Keratinocyte (primary cell): ENCODE measurements around the gene ENG. TPM values are rescaled to one million over a fixed set of nuclear protein-coding genes. Genes with fewer than 3 reads are reported as not detected.

Source experiments
- DNase-seq: peaks from one replicate; pipeline ENCODE4 v3.0.0-alpha.2; 2011; ENCODE audit warnings: low read depth, missing footprints, low spot score
- FAIRE-seq: peaks from 2 replicates; lab custom pipeline; 2011; peaks lifted over from hg19 to GRCh38; lab: Jason Lieb, UNC
- H2AFZ ChIP-seq: 2 replicates; pipeline ENCODE4 v1.6.0; 2012; ENCODE audit warnings: low read length, control low read depth, inconsistent platforms; ENCODE audit not compliant: control insufficient read depth
- H3K27ac ChIP-seq: 2 replicates; pipeline ENCODE4 v1.5.1; 2011; ENCODE audit warnings: low read length; ENCODE audit not compliant: control insufficient read depth, insufficient read depth
- H3K27me3 ChIP-seq: 3 replicates; pipeline ENCODE4 v1.6.0; 2011; ENCODE audit warnings: low read length; ENCODE audit not compliant: control insufficient read depth, insufficient read depth; ENCODE audit errors: extremely low read depth
- H3K36me3 ChIP-seq, 2 experiments: 2 replicates in 1 of 2; 3 replicates in 1 of 2; pipeline ENCODE4 v1.5.1; 2011; ENCODE audit warnings: low read length in 2 of 2, mild to moderate bottlenecking in 1 of 2; ENCODE audit not compliant: control insufficient read depth in 2 of 2, insufficient read depth in 2 of 2; ENCODE audit errors: extremely low read depth in 1 of 2
- H3K4me1 ChIP-seq: 3 replicates; pipeline ENCODE4 v1.5.1; 2011; ENCODE audit warnings: low read length; ENCODE audit not compliant: control insufficient read depth, insufficient read depth; ENCODE audit errors: extremely low read depth
- H3K4me2 ChIP-seq: 3 replicates; pipeline ENCODE4 v1.6.0; 2011; ENCODE audit warnings: low read depth, low read length; ENCODE audit not compliant: control insufficient read depth, insufficient read depth; ENCODE audit errors: extremely low read depth
- H3K4me3 ChIP-seq, 3 experiments: fragments of 200-600 bp in 1 of 3; sonication (generic) in 1 of 3; 2 replicates in 2 of 3; 3 replicates in 1 of 3; pipeline ENCODE4 v1.5.1; 2011 to 2016; ENCODE audit warnings: low read length in 3 of 3, mild to moderate bottlenecking in 3 of 3, control low read depth in 2 of 3, inconsistent platforms in 1 of 3, low read depth in 1 of 3, mixed read lengths in 1 of 3, mixed run types in 1 of 3, moderate library complexity in 1 of 3; ENCODE audit not compliant: control insufficient read depth in 2 of 3, insufficient read depth in 2 of 3; ENCODE audit errors: extremely low read depth in 1 of 3
- H3K79me2 ChIP-seq: 2 replicates; pipeline ENCODE4 v1.6.0; 2012; ENCODE audit warnings: low read length; ENCODE audit not compliant: control insufficient read depth, insufficient read depth
- H3K9ac ChIP-seq: 3 replicates; pipeline ENCODE4 v1.6.0; 2011; ENCODE audit warnings: low read length; ENCODE audit not compliant: control insufficient read depth, insufficient read depth; ENCODE audit errors: extremely low read depth
- H3K9me1 ChIP-seq: 3 replicates; pipeline ENCODE4 v1.6.0; 2011; ENCODE audit warnings: low read length; ENCODE audit not compliant: control insufficient read depth, insufficient read depth; ENCODE audit errors: extremely low read depth
- H3K9me3 ChIP-seq: 2 replicates; pipeline ENCODE4 v1.5.1; 2012; ENCODE audit warnings: low read depth, low read length; ENCODE audit not compliant: control insufficient read depth
- H4K20me1 ChIP-seq: 3 replicates; pipeline ENCODE4 v1.6.0; 2011; ENCODE audit warnings: low read length; ENCODE audit not compliant: control insufficient read depth, insufficient read depth; ENCODE audit errors: extremely low read depth
- CTCF ChIP-seq, 3 experiments: IDR thresholded peaks in 1 of 3; conservative IDR thresholded peaks in 1 of 3; optimal IDR thresholded peaks in 1 of 3; 2 replicates in 2 of 3; 3 replicates in 1 of 3; pipeline versions ENCODE3 to v1.5.1; 2011; ENCODE audit warnings: low read length in 3 of 3, mild to moderate bottlenecking in 3 of 3, moderate library complexity in 2 of 3, control low read depth in 1 of 3, inconsistent platforms in 1 of 3; ENCODE audit not compliant: insufficient read depth in 2 of 3; ENCODE audit errors: extremely low read depth in 1 of 3
- EZH2 ChIP-seq: IDR thresholded peaks from one replicate; pipeline ENCODE4 v1.6.1; 2012; ENCODE audit warnings: inconsistent platforms, mild to moderate bottlenecking, low read length, moderate library complexity
- dilution Hi-C: fragments of 300-500 bp; cut with MboI; formaldehyde crosslinking; loops from one replicate; pipeline ENCODE4 v1.7.0; 2020; ENCODE audit warnings: low sequenced_read_pairs; ENCODE audit not compliant: extremely low pct_ligation_motif_present
- polyA plus RNA-seq, 5 experiments: library from polyadenylated mRNA; depleted of rRNA in 3 of 5; stranded (reverse) in 3 of 5; stranded (forward) in 1 of 5; unstranded in 1 of 5; fragments of >200 nt; gene quantifications; 1 replicate in 1 of 5; 2 replicates in 3 of 5; 3 replicates in 1 of 5; pipeline versions ENCODE4 v1.2.1 to v1.2.3, GENCODE V29; 2011 to 2012; ENCODE audit warnings: missing spikeins in 2 of 5, low read depth in 1 of 5, low replicate concordance in 1 of 5

ENG gene
- polyA plus RNA-seq, 1 donor (not counting 4 experiments of a cell fraction or from before 2014, with no cell fraction given) = 0.22 TPM

GRCh38 chr9:127772603-127773002 is 81.9 kb downstream of the ENG start:
- TF ChIP-seq CTCF (optimal IDR thresholded peaks at IDR 0.05 in 1 of 3, IDR thresholded peaks at IDR 0.05 in 1 of 3, conservative IDR thresholded peaks at IDR 0.05 in 1 of 3; ENCODE audit: extremely low read depth in 1 of 3, insufficient read depth in 2 of 3, low read length in 3 of 3) (no peak), EZH2 (no peak)
- Histone ChIP-seq H3K9me3 (no peaks in the 10 kb centered on the region), H4K20me1 (no peaks in the 10 kb centered on the region), H3K9ac (no peak overlapping the region), H3K27me3 (no peaks in the 10 kb centered on the region), H3K36me3 (no peaks in the 10 kb centered on the region), H3K4me3 (no peak overlapping the region), H3K27ac (no peak overlapping the region), H3K79me2 (no peaks in the 10 kb centered on the region), H2AFZ (no peak overlapping the region), H3K4me2 (no peak overlapping the region), H3K9me1 (no peaks in the 10 kb centered on the region), H3K4me1 (peaks cover 10% of the 10 kb centered on the region)
- DNase-seq (no peak), FAIRE-seq (no peak)
- dilution Hi-C loops = no loop called here

- no peak overlapping the region for H3K27ac ChIP-seq
- no peaks in the 10 kb centered on the region for H3K79me2 ChIP-seq
- no peaks in the 10 kb centered on the region for H3K36me3 ChIP-seq
- FAIRE-seq = no peak
- peak overlapping the region in 1 of 3 experiments; percentile 64 for H3K4me3 ChIP-seq
- dilution Hi-C loops = no loop called here
- no peak for DNase-seq
- no peaks in the 10 kb centered on the region for H3K27me3 ChIP-seq
- H3K9me3 ChIP-seq = no peaks in the 10 kb centered on the region
- TF ChIP-seq EZH2 = no peak
- TF ChIP-seq CTCF (optimal IDR thresholded peaks at IDR 0.05 in 1 of 3, IDR thresholded peaks at IDR 0.05 in 1 of 3, conservative IDR thresholded peaks at IDR 0.05 in 1 of 3; ENCODE audit: extremely low read depth in 1 of 3, insufficient read depth in 2 of 3, low read length in 3 of 3) = no peak
- H3K4me2 ChIP-seq = peak overlapping the region; percentile 57
- no peaks in the 10 kb centered on the region for H4K20me1 ChIP-seq
- H3K4me1 ChIP-seq = peaks cover 10% of the 10 kb centered on the region
- peak overlapping the region; percentile 14 for H2AFZ ChIP-seq
- no peaks in the 10 kb centered on the region for H3K9me1 ChIP-seq
- no peak overlapping the region for H3K9ac ChIP-seq
Measured at GRCh38 chr9:127771570-127772189, 82.8 kb downstream of the ENG start.
